ENCODE data around the gene MDFI.

DNA sequence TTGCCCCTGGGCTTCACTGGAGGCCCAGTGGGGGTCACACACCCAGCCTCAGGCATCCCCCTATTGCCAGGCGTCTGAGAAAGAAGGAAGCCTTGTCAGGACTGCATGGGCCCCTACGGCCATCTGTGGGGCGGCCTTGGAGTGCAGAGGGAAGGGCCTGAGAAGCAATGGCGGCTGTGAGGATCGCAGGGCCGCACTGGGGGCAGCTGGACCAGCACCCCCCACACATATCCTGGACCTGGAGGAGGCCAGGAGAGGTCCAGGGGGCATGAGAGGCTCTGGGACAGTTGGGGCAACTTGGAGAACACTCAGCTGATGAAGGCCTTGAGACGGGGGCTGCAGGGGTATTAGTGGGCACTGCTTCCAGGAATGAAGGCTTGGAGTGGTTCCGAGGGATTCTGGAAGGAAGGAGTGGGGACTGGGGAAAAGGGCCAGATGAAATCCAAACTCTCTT is 16.5 kb downstream of the MDFI start:
- TF ChIP-seq, protein P1, sequence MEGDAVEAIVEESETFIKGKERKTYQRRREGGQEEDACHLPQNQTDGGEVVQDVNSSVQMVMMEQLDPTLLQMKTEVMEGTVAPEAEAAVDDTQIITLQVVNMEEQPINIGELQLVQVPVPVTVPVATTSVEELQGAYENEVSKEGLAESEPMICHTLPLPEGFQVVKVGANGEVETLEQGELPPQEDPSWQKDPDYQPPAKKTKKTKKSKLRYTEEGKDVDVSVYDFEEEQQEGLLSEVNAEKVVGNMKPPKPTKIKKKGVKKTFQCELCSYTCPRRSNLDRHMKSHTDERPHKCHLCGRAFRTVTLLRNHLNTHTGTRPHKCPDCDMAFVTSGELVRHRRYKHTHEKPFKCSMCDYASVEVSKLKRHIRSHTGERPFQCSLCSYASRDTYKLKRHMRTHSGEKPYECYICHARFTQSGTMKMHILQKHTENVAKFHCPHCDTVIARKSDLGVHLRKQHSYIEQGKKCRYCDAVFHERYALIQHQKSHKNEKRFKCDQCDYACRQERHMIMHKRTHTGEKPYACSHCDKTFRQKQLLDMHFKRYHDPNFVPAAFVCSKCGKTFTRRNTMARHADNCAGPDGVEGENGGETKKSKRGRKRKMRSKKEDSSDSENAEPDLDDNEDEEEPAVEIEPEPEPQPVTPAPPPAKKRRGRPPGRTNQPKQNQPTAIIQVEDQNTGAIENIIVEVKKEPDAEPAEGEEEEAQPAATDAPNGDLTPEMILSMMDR (IDR thresholded peaks at IDR 0.05) = no peak
- TF ChIP-seq POLR2A (IDR thresholded peaks at IDR 0.05) = no peak
